Vagina (tissue), 2 donors: ENCODE measurements around the gene FAAH. TPM values are rescaled to one million over a fixed set of nuclear protein-coding genes. Genes with fewer than 3 reads are reported as not detected.
"Not testable (repeated sequence)": the region's sequence is repeated elsewhere in the genome, so short reads cannot be mapped to it uniquely, and the experiment has no call there.

Source experiments
- DNase-seq, 2 donors: peaks; one replicate each; pipeline ENCODE4 v3.0.0-alpha.2; 2017; ENCODE audit errors: extremely low spot score in 2 of 2
- H3K27ac ChIP-seq: fragments of 200-600 bp; sonication (generic); one replicate; pipeline ENCODE4 v1.5.1; 2019
- H3K27me3 ChIP-seq: fragments of 200-600 bp; sonication (generic); one replicate; pipeline ENCODE4 v1.5.1; 2019
- H3K36me3 ChIP-seq, 2 donors: fragments of 200-600 bp; sonication (generic); one replicate each; pipeline ENCODE4 v1.5.1; 2017 to 2019
- H3K4me1 ChIP-seq: fragments of 200-600 bp; sonication (generic); one replicate; pipeline ENCODE4 v1.5.1; 2019
- H3K4me3 ChIP-seq, 2 donors: fragments of 200-600 bp; sonication (generic); 1 replicate in 1 of 2; 2 replicates in 1 of 2; pipeline ENCODE4 v1.5.1; 2016 to 2019
- H3K9me3 ChIP-seq: fragments of 200-600 bp; sonication (generic); one replicate; pipeline ENCODE4 v1.5.1; 2019
- POLR2A ChIP-seq, 2 donors: fragments of 450-650 bp; IDR thresholded peaks; one replicate each; pipeline ENCODE4 v1.6.1; 2017; ENCODE audit warnings: antibody characterized with exemption in 2 of 2, mild to moderate bottlenecking in 2 of 2, moderate library complexity in 2 of 2
- POLR2AphosphoS5 ChIP-seq, 2 donors: sonication (generic); formaldehyde crosslinking; IDR thresholded peaks; one replicate each; pipeline ENCODE4 v1.9.0; 2017; ENCODE audit warnings: antibody characterized with exemption in 2 of 2, mild to moderate bottlenecking in 2 of 2, low read depth in 1 of 2; ENCODE audit not compliant: insufficient read depth in 1 of 2
- intact Hi-C: fragments of 100-400 bp; cut with DNase I; formaldehyde crosslinking; loops from one replicate; pipeline ENCODE4 v1.15.1; 2023
- total RNA-seq: library from RNA; depleted of rRNA; stranded (reverse); fragments of >200 nt; gene quantifications from one replicate; pipeline ENCODE4 v1.2.3, GENCODE V29; 2016
- TF ChIP-seq, protein P1 (sequence below), 3 experiments: fragments of 450-650 bp in 2 of 3; fragments of 200-600 bp in 1 of 3; sonication (generic) in 1 of 3; IDR thresholded peaks; one replicate each; pipeline ENCODE4 v1.5.1; 2017 to 2019; ENCODE audit warnings: antibody characterized with exemption in 3 of 3, mild to moderate bottlenecking in 2 of 3, moderate library complexity in 2 of 3

The FAAH gene
- total RNA-seq, 1 donor from 2014 or later, result 38.1 TPM

DNA sequence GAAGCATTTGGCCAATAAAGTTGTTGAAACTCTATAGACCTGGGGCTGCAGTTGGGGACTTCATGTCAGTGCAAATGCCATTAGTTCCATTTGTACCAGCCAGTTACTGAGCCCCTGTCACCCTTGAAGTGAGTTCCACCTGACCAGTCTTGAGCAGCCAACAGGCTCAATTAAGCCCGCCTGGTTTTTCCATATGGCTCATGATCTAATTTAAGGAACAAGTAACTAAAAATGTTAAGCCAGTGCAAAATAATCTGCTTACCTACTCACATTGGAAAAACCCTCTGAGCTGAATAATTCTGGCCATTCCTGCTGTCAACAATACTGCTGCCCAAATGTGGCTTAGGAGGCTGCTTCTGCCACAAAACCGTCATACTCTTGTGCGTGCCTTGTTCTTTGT lies 32.0 kb upstream of the FAAH start:
- intact Hi-C loops, result no loop called here
- H3K36me3 ChIP-seq, result peaks cover 3 to 63% of the 10 kb centered on the region in 2 donors
- H3K4me3 ChIP-seq, result no peak overlapping the region
- TF ChIP-seq POLR2A (IDR thresholded peaks at IDR 0.05) (no peak), POLR2AphosphoS5 (IDR thresholded peaks at IDR 0.05; ENCODE audit: insufficient read depth in 1 of 2, low read depth in 1 of 2) (no peak)
- TF ChIP-seq, protein P1, sequence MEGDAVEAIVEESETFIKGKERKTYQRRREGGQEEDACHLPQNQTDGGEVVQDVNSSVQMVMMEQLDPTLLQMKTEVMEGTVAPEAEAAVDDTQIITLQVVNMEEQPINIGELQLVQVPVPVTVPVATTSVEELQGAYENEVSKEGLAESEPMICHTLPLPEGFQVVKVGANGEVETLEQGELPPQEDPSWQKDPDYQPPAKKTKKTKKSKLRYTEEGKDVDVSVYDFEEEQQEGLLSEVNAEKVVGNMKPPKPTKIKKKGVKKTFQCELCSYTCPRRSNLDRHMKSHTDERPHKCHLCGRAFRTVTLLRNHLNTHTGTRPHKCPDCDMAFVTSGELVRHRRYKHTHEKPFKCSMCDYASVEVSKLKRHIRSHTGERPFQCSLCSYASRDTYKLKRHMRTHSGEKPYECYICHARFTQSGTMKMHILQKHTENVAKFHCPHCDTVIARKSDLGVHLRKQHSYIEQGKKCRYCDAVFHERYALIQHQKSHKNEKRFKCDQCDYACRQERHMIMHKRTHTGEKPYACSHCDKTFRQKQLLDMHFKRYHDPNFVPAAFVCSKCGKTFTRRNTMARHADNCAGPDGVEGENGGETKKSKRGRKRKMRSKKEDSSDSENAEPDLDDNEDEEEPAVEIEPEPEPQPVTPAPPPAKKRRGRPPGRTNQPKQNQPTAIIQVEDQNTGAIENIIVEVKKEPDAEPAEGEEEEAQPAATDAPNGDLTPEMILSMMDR (IDR thresholded peaks at IDR 0.05), result no peak
- no peak overlapping the region for H3K27ac ChIP-seq
- H3K27me3 ChIP-seq, result no peaks in the 10 kb centered on the region
- no peaks in the 10 kb centered on the region for H3K9me3 ChIP-seq
- DNase-seq, result no peak
- no peaks in the 10 kb centered on the region for H3K4me1 ChIP-seq

DNA sequence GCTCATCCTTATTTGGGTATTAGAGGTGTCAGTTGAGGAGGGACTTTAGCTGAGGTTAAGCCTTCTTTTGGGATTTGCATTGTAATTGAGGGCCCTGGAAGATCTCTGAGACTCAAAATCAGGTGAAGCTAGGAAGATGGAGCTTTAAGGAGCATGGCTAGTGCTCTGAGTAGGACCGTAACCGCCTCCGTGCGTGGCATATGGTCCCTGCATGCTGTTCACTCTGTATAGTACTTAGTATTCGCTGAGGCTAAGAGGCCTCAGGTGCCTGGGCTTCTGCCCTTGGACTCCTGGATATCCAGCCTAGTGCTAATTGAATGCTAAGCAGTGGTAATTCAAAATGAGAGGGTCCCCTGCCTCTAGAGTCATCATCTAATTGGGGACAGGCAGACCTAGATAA lies 31.0 kb upstream of the FAAH start:
- Histone ChIP-seq H3K27ac (no peak overlapping the region), H3K4me3 (no peak overlapping the region), H3K27me3 (no peaks in the 10 kb centered on the region), H3K9me3 (no peaks in the 10 kb centered on the region), H3K4me1 (no peaks in the 10 kb centered on the region), H3K36me3 (peaks cover 3 to 65% of the 10 kb centered on the region in 2 donors)
- intact Hi-C loops, result no loop called here
- TF ChIP-seq POLR2A (IDR thresholded peaks at IDR 0.05) (no peak), POLR2AphosphoS5 (IDR thresholded peaks at IDR 0.05; ENCODE audit: insufficient read depth in 1 of 2, low read depth in 1 of 2) (no peak)
- TF ChIP-seq, protein P1 (IDR thresholded peaks at IDR 0.05), result no peak
- DNase-seq, result no peak

DNA sequence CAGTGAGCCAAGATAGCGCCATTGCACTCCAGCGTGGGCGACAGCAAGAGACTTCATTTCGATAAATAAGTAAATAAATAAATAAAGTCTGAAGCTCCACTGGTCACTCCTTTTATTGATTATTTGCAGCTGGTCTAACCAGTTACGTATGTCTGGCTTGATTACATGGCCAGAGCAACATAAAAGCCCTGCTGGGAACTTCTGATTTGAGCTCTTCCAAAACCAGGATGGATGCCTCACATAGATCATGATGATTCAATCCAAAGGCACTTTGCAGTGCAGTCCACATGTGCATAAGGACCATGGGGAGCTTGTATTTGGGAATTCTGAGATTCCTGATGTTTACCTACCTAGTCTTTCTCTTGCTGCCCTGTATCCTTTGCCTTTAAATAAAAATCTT lies 29.5 kb upstream of the FAAH start:
- H3K4me1 ChIP-seq, result no peaks in the 10 kb centered on the region
- peaks cover 3 to 67% of the 10 kb centered on the region in 2 donors for H3K36me3 ChIP-seq
- H3K9me3 ChIP-seq, result no peaks in the 10 kb centered on the region
- no peaks in the 10 kb centered on the region for H3K27me3 ChIP-seq
- intact Hi-C loops, result no loop called here
- TF ChIP-seq POLR2A (IDR thresholded peaks at IDR 0.05) (no peak), POLR2AphosphoS5 (IDR thresholded peaks at IDR 0.05; ENCODE audit: insufficient read depth in 1 of 2, low read depth in 1 of 2) (no peak)
- TF ChIP-seq, protein P1 (IDR thresholded peaks at IDR 0.05), result no peak
- H3K27ac ChIP-seq, result no peak overlapping the region
- no peak for DNase-seq
- H3K4me3 ChIP-seq, result no peak overlapping the region

DNA sequence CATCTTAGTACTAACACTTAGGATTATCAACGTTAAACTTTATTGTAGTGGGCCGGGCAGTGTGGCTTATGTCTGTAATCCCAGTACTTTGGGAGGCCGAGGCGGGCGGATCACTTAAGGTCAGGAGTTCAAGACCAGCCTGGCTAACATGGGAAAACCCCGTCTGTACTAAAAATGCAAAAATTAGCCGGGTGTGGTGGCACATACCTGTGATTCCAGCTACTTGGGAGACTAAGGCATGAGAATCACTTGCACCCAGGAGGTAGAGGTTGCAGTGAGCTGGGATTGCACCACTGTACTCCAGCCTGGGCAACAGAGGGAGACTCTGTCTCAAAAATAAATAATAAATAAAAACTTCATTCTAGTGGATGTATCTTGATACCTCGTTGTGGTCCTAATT lies 28.3 kb upstream of the FAAH start:
- H3K27ac ChIP-seq, H3K9me3 ChIP-seq, DNase-seq, H3K27me3 ChIP-seq, H3K4me1 ChIP-seq, H3K4me3 ChIP-seq, intact Hi-C loops: not testable (repeated sequence)
- H3K36me3 ChIP-seq, result peaks cover 3 to 62% of the 10 kb centered on the region in 2 donors

DNA sequence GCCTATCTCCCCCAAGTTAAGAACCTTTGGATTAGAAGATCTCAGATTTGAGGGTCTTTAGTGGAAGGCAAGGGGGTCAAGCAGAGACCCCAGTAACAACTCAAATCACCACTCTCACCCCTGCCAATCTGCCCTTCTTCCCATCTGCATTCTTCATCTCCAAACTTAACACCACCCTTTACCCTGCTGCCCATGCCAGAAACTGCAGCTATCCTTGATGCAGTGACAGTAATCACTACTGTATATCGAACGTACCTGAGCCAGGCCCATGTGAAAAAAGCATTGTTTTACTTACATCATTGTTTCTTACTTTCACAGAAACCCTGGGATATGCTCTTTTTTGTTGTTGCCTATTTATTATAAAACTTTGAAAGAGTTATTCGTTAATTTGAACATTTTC lies 27.0 kb upstream of the FAAH start:
- intact Hi-C loops, result no loop called here
- H3K27me3 ChIP-seq, result no peaks in the 10 kb centered on the region
- TF ChIP-seq, protein P1 (IDR thresholded peaks at IDR 0.05), result no peak
- no peak for TF ChIP-seq POLR2AphosphoS5 (IDR thresholded peaks at IDR 0.05; ENCODE audit: insufficient read depth in 1 of 2, low read depth in 1 of 2)
- TF ChIP-seq POLR2A (IDR thresholded peaks at IDR 0.05), result no peak
- H3K9me3 ChIP-seq, result no peaks in the 10 kb centered on the region
- peaks cover 1 to 49% of the 10 kb centered on the region in 2 donors for H3K36me3 ChIP-seq
- H3K4me1 ChIP-seq, result no peaks in the 10 kb centered on the region
- no peak overlapping the region for H3K27ac ChIP-seq
- H3K4me3 ChIP-seq, result no peak overlapping the region
- DNase-seq, result no peak

DNA sequence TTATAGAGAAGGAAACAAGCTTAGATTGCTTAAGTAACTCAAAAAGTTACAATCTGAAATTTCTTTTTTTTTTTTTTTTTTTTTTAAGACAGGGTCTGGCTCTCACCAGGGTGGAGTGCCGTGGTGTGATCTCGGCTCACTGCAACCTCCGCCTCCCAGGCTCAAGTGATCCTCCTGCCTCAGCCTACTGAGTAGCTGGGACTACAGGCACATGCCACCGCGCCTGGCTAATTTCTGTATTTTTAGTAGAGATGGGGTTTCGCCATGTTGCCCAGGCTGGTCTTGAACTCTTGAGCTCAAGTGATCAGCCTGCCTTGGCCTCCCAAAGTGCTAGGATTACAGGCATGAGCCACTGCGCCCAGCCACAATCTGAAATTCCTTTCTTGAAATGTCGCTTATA lies 26.4 kb upstream of the FAAH start:
- H3K27ac ChIP-seq, H3K4me1 ChIP-seq, H3K27me3 ChIP-seq, DNase-seq, H3K4me3 ChIP-seq, intact Hi-C loops, H3K9me3 ChIP-seq: not testable (repeated sequence)
- H3K36me3 ChIP-seq, result peaks cover 0 to 43% of the 10 kb centered on the region in 2 donors
